HEK293 (cell line): ENCODE results near the gene ALKBH2.

ENCODE experiments used
- CTCF ChIA-PET: fragments of 350-600 bp; formaldehyde crosslinking; extraction: SDS; loops from one replicate; lab custom pipeline; 2021; ENCODE audit warnings: antibody characterized with exemption; lab: Yijun Ruan, JAX
- POLR2A ChIA-PET: fragments of 300-600 bp; formaldehyde crosslinking; extraction: SDS; loops from one replicate; lab custom pipeline; 2020; ENCODE audit warnings: antibody characterized with exemption, inconsistent platforms; lab: Yijun Ruan, JAX
- H3K27ac ChIP-seq: fragments of 200-500 bp; sonication (Bioruptor generic); 2 replicates; pipeline ENCODE4 v1.5.1; 2014; ENCODE audit warnings: low read depth, low read length, control low read depth, inconsistent platforms; ENCODE audit errors: extremely low read depth
- H3K36me3 ChIP-seq, 2 experiments: fragments of 200-500 bp in 1 of 2; sonication (Bioruptor generic) in 1 of 2; 1 replicate in 1 of 2; 2 replicates in 1 of 2; pipeline ENCODE4 v1.5.1; 2014 to 2017; ENCODE audit warnings: inconsistent platforms in 2 of 2, low read length in 2 of 2; ENCODE audit not compliant: control insufficient read depth in 2 of 2, insufficient read depth in 1 of 2
- H3K4me1 ChIP-seq: fragments of 200-500 bp; sonication (Bioruptor generic); 2 replicates; pipeline ENCODE4 v1.5.1; 2014; ENCODE audit warnings: mild to moderate bottlenecking, low read length, inconsistent platforms; ENCODE audit not compliant: control insufficient read depth, insufficient read depth
- H3K4me3 ChIP-seq: 2 replicates; pipeline ENCODE4 v1.5.1; 2011; ENCODE audit warnings: low read depth, mild to moderate bottlenecking, control low read depth, low read length, moderate library complexity
- H3K9me3 ChIP-seq: fragments of 200-500 bp; sonication (Bioruptor generic); 2 replicates; pipeline ENCODE4 v1.5.1; 2014; ENCODE audit warnings: low read depth, low read length, inconsistent platforms; ENCODE audit not compliant: control insufficient read depth, insufficient read depth
- AEBP2 ChIP-seq: fragments of 450-650 bp; formaldehyde crosslinking; IDR thresholded peaks from 2 replicates; pipeline ENCODE4 v1.5.1; 2016; ENCODE audit warnings: missing biosample characterization, missing genetic modification characterization, borderline replicate concordance
- EGR2 ChIP-seq: fragments of 450-650 bp; formaldehyde crosslinking; IDR thresholded peaks from 2 replicates; pipeline ENCODE4 v1.5.1; 2016; ENCODE audit warnings: low read depth, missing biosample characterization, missing genetic modification characterization
- GLI4 ChIP-seq: fragments of 450-650 bp; formaldehyde crosslinking; IDR thresholded peaks from 2 replicates; pipeline ENCODE4 v1.5.1; 2016; ENCODE audit warnings: missing biosample characterization, missing genetic modification characterization
- GLIS1 ChIP-seq: fragments of 450-650 bp; formaldehyde crosslinking; IDR thresholded peaks from 2 replicates; pipeline ENCODE4 v1.5.1; 2016; ENCODE audit warnings: missing biosample characterization, missing genetic modification characterization
- GLIS2 ChIP-seq: fragments of 450-650 bp; formaldehyde crosslinking; IDR thresholded peaks from 2 replicates; pipeline ENCODE4 v1.5.1; 2016; ENCODE audit warnings: missing biosample characterization, missing genetic modification characterization
- HIC1 ChIP-seq: fragments of 450-650 bp; formaldehyde crosslinking; IDR thresholded peaks from 2 replicates; pipeline ENCODE4 v1.5.1; 2016; ENCODE audit warnings: missing biosample characterization, missing genetic modification characterization
- KLF10 ChIP-seq: fragments of 450-650 bp; IDR thresholded peaks from 2 replicates; pipeline ENCODE4 v1.5.1; 2018; ENCODE audit warnings: missing biosample characterization, mild to moderate bottlenecking, missing genetic modification characterization
- PBX3 ChIP-seq: sonication (generic); formaldehyde crosslinking; IDR thresholded peaks from 2 replicates; pipeline ENCODE4 v1.8.1; 2022; ENCODE audit warnings: mild to moderate bottlenecking, moderate library complexity, missing genetic modification reagents
- PRDM4 ChIP-seq: fragments of 450-650 bp; formaldehyde crosslinking; IDR thresholded peaks from 2 replicates; pipeline ENCODE4 v1.5.1; 2017; ENCODE audit warnings: missing biosample characterization, missing genetic modification characterization
- SCRT2 ChIP-seq: fragments of 450-650 bp; formaldehyde crosslinking; IDR thresholded peaks from 2 replicates; pipeline ENCODE4 v1.5.1; 2016; ENCODE audit warnings: missing biosample characterization, missing genetic modification characterization
- SP3 ChIP-seq: fragments of 450-650 bp; formaldehyde crosslinking; IDR thresholded peaks from 2 replicates; pipeline ENCODE4 v1.5.1; 2016; ENCODE audit warnings: missing biosample characterization, missing genetic modification characterization
- ZBTB20 ChIP-seq: fragments of 450-650 bp; formaldehyde crosslinking; IDR thresholded peaks from 2 replicates; pipeline ENCODE4 v1.5.1; 2016; ENCODE audit warnings: missing biosample characterization, missing genetic modification characterization
- ZFHX2 ChIP-seq: fragments of 450-650 bp; formaldehyde crosslinking; conservative IDR thresholded peaks from 2 replicates; pipeline ENCODE4 v1.5.1; 2016; ENCODE audit warnings: missing biosample characterization, missing genetic modification characterization
- ZNF214 ChIP-seq: fragments of 450-650 bp; formaldehyde crosslinking; IDR thresholded peaks from 2 replicates; pipeline ENCODE4 v1.5.1; 2017; ENCODE audit warnings: missing biosample characterization, mild to moderate bottlenecking, missing genetic modification characterization, borderline replicate concordance
- ZNF324 ChIP-seq: fragments of 450-650 bp; formaldehyde crosslinking; IDR thresholded peaks from 2 replicates; pipeline ENCODE4 v1.5.1; 2016; ENCODE audit warnings: missing biosample characterization, missing genetic modification characterization
- ZNF558 ChIP-seq: fragments of 450-650 bp; formaldehyde crosslinking; IDR thresholded peaks from 2 replicates; pipeline ENCODE4 v1.5.1; 2016; ENCODE audit warnings: missing biosample characterization, missing genetic modification characterization
- ZNF571 ChIP-seq: fragments of 450-650 bp; formaldehyde crosslinking; IDR thresholded peaks from 2 replicates; pipeline ENCODE4 v1.5.0; 2017; ENCODE audit warnings: missing biosample characterization, missing genetic modification characterization
- ZNF600 ChIP-seq: fragments of 450-650 bp; formaldehyde crosslinking; IDR thresholded peaks from 2 replicates; pipeline ENCODE4 v1.5.1; 2016; ENCODE audit warnings: missing biosample characterization, missing genetic modification characterization
- ZNF610 ChIP-seq: fragments of 450-650 bp; formaldehyde crosslinking; IDR thresholded peaks from 2 replicates; pipeline ENCODE4 v1.5.1; 2016; ENCODE audit warnings: missing biosample characterization, missing genetic modification characterization, borderline replicate concordance
- ZNF76 ChIP-seq: fragments of 450-650 bp; formaldehyde crosslinking; IDR thresholded peaks from 2 replicates; pipeline ENCODE4; 2016; ENCODE audit warnings: low read depth, missing biosample characterization, missing genetic modification characterization, borderline replicate concordance

The ALKBH2 gene

GRCh38 chr12:109100741-109101140 lies 7.5 kb upstream of the ALKBH2 start (continued):
- TF ChIP-seq PRDM4 (tag by site-specific recombination): no peak

- H3K9me3 ChIP-seq: no peaks in the 10 kb centered on the region
- H3K27ac ChIP-seq: no peak overlapping the region
- ChIA-PET CTCF (interaction anchor here (0.6 to 3.9 kb wide), 5 partner anchors 8 to 544 kb away, joined by 4 to 21 read pairs (median 6); no protein-coding TSS in a partner anchor), POLR2A (no interaction called here)
- TF ChIP-seq ZNF214 (tag by site-specific recombination) (no peak), SCRT2 (no peak), ZFHX2 (peak; percentile 26; the same call in 1 of the 2 replicates)
- H3K36me3 ChIP-seq: peaks cover 51 to 60% of the 10 kb centered on the region in 2 experiments
- peaks cover 3% of the 10 kb centered on the region; the same call in 1 of the 2 replicates for H3K4me1 ChIP-seq
- no peak overlapping the region for H3K4me3 ChIP-seq
Measured at GRCh38 chr12:109099431-109100020, 6.3 kb upstream of the ALKBH2 start.

GRCh38 chr12:109098651-109099050 lies 5.4 kb upstream of the ALKBH2 start:
- Histone ChIP-seq H3K9me3 (no peaks in the 10 kb centered on the region), H3K4me1 (peaks cover 3% of the 10 kb centered on the region; the same call in 1 of the 2 replicates), H3K4me3 (peak overlapping the region; percentile 78), H3K36me3 (peaks cover 42 to 51% of the 10 kb centered on the region in 2 experiments), H3K27ac (peak overlapping the region; percentile 74; the same call in 1 of the 2 replicates)
- ChIA-PET CTCF (interaction anchor here (0.5 to 1.8 kb wide), 6 partner anchors 9 to 296 kb away, joined by 3 to 8 read pairs (median 5); no protein-coding TSS in a partner anchor), POLR2A (interaction anchor here (1.0 to 2.3 kb wide), 3 partner anchors 11 to 56 kb away, joined by 3 to 9 read pairs (median 5); no protein-coding TSS in a partner anchor)
- TF ChIP-seq ZNF600 (0 out of 2 replicates have a peak, but pooled peaks have one; percentile 3), ZNF571 (tag by site-specific recombination) (no peak)

- H3K9me3 ChIP-seq: no peaks in the 10 kb centered on the region
- peak overlapping the region; percentile 74; the same call in 1 of the 2 replicates for H3K27ac ChIP-seq
- ChIA-PET POLR2A (interaction anchor here (1.0 to 2.3 kb wide), 3 partner anchors 10 to 57 kb away, joined by 3 to 9 read pairs (median 5); no protein-coding TSS in a partner anchor), CTCF (interaction anchor here (0.7 to 1.8 kb wide), 4 partner anchors 14 to 296 kb away, joined by 3 to 6 read pairs (median 5); no protein-coding TSS in a partner anchor)
- H3K4me1 ChIP-seq: peaks cover 3% of the 10 kb centered on the region; the same call in 1 of the 2 replicates
- peaks cover 38 to 47% of the 10 kb centered on the region in 2 experiments; a peak in 2 of 3 replicates for H3K36me3 ChIP-seq
- H3K4me3 ChIP-seq: peak overlapping the region; percentile 78
- TF ChIP-seq ZFHX2 (no peak), GLIS2 (peak; percentile 77), GLIS1 (tag by site-specific recombination) (no peak), PBX3 (CRISPR knock-in tag) (0 out of 2 replicates have a peak, but pooled peaks have one; percentile 4), HIC1 (tag by site-specific recombination) (no peak), GLI4 (tag by site-specific recombination) (0 out of 2 replicates have a peak, but pooled peaks have one; percentile 59), SP3 (tag by site-specific recombination) (peak; percentile 75), ZBTB20 (tag by site-specific recombination) (no peak), EGR2 (tag by site-specific recombination) (peak; percentile 7; the same call in 1 of the 2 replicates), ZNF76 (peak; percentile 84), AEBP2 (tag by site-specific recombination) (no peak), ZNF214 (tag by site-specific recombination) (no peak), ZNF324 (tag by site-specific recombination) (no peak), ZNF558 (tag by site-specific recombination) (no peak), ZNF610 (tag by site-specific recombination) (0 out of 2 replicates have a peak, but pooled peaks have one; percentile 31), KLF10 (peak; percentile 60)
Measured at GRCh38 chr12:109098183-109098604, 4.9 kb upstream of the ALKBH2 start.
